PC-9 (cell line): ENCODE measurements around the gene CASS4. TPM values are rescaled to one million over a fixed set of nuclear protein-coding genes. Genes with fewer than 3 reads are reported as not detected.

Experiments
- BruUV-seq: library from RNA; stranded (reverse); fragments of 400-500 nt; replicated peaks from 2 replicates; lab custom pipeline; 2021; lab: Mats Ljungman, UMichigan
- CTCF ChIA-PET: fragments of 300-600 bp; sonication (Branson Sonifier 250); formaldehyde crosslinking; loops from one replicate; lab custom pipeline; 2022; ENCODE audit warnings: antibody characterized with exemption; lab: Charles Lee
- POLR2A ChIA-PET: fragments of 300-600 bp; sonication (Branson Sonifier 250); formaldehyde crosslinking; loops from one replicate; lab custom pipeline; 2022; ENCODE audit warnings: antibody characterized with exemption; ENCODE audit not compliant: unreplicated experiment; lab: Charles Lee
- DNase-seq, 2 experiments: peaks; one replicate each; pipeline versions ENCODE4 v3.0.0 to v3.0.0-alpha.2; 2015 to 2022; ENCODE audit warnings: mixed read lengths in 1 of 2
- H2AFZ ChIP-seq: fragments of 200-600 bp; sonication (generic); 2 replicates; pipeline ENCODE4 v1.8.1; 2017; ENCODE audit warnings: antibody characterized with exemption
- H3F3A ChIP-seq: fragments of 200-600 bp; sonication (generic); 2 replicates; pipeline ENCODE4 v1.8.1; 2017; ENCODE audit warnings: antibody characterized with exemption, mild to moderate bottlenecking, low read depth; ENCODE audit not compliant: insufficient read depth
- H3K27ac ChIP-seq: fragments of 200-600 bp; sonication (generic); 2 replicates; pipeline ENCODE4 v1.6.1; 2016; ENCODE audit warnings: mixed run types
- H3K27me3 ChIP-seq: fragments of 200-600 bp; sonication (generic); 2 replicates; pipeline ENCODE4 v1.6.1; 2016; ENCODE audit warnings: low read depth, mixed run types; ENCODE audit not compliant: insufficient read depth
- H3K36me3 ChIP-seq: fragments of 200-600 bp; sonication (generic); 2 replicates; pipeline ENCODE4 v1.6.1; 2016; ENCODE audit warnings: low read depth, mixed run types
- H3K4me1 ChIP-seq: fragments of 200-600 bp; sonication (generic); replicated peaks from 2 replicates; pipeline ENCODE4 v1.6.1; 2016; ENCODE audit warnings: mixed run types; ENCODE audit not compliant: insufficient read depth
- H3K4me2 ChIP-seq: fragments of 200-600 bp; sonication (generic); 2 replicates; pipeline ENCODE4 v1.6.1; 2017; ENCODE audit warnings: mixed run types
- H3K4me3 ChIP-seq: fragments of 200-600 bp; sonication (generic); 2 replicates; pipeline ENCODE4 v1.6.1; 2016; ENCODE audit warnings: mixed run types
- H3K79me2 ChIP-seq: fragments of 200-600 bp; sonication (generic); 2 replicates; pipeline ENCODE4 v1.6.1; 2017; ENCODE audit warnings: low read depth, mixed run types
- H3K9me2 ChIP-seq: fragments of 200-600 bp; sonication (generic); 2 replicates; pipeline ENCODE4 v1.8.1; 2017; ENCODE audit warnings: mild to moderate bottlenecking; ENCODE audit not compliant: insufficient read depth
- H3K9me3 ChIP-seq: fragments of 200-600 bp; sonication (generic); 2 replicates; pipeline ENCODE4 v1.8.1; 2016; ENCODE audit warnings: low read depth; ENCODE audit not compliant: insufficient read depth
- H4K20me1 ChIP-seq: fragments of 200-600 bp; sonication (generic); 2 replicates; pipeline ENCODE4 v1.8.1; 2017; ENCODE audit not compliant: insufficient read depth
- EZH2 ChIP-seq: fragments of 200-600 bp; sonication (generic); IDR thresholded peaks from 2 replicates; pipeline ENCODE4 v1.8.0; 2017; ENCODE audit warnings: antibody characterized with exemption, low read depth
- intact Hi-C: fragments of 100-400 bp; cut with micrococcal nuclease; formaldehyde crosslinking; loops from one replicate; pipeline ENCODE4 v1.10.0; 2022; ENCODE audit not compliant: unreplicated experiment
- total RNA-seq: library from RNA; stranded (reverse); gene quantifications from 2 replicates; pipeline ENCODE4 v1.2.3, GENCODE V29; 2021
- TF ChIP-seq, protein P1 (sequence below): fragments of 200-600 bp; sonication (generic); conservative IDR thresholded peaks from 2 replicates; pipeline ENCODE4 v1.6.1; 2017; ENCODE audit warnings: mixed run types, antibody characterized with exemption, mild to moderate bottlenecking, moderate library complexity

The CASS4 gene
- total RNA-seq, 1 experiment from 2014 or later, result 0.15 TPM

DNA sequence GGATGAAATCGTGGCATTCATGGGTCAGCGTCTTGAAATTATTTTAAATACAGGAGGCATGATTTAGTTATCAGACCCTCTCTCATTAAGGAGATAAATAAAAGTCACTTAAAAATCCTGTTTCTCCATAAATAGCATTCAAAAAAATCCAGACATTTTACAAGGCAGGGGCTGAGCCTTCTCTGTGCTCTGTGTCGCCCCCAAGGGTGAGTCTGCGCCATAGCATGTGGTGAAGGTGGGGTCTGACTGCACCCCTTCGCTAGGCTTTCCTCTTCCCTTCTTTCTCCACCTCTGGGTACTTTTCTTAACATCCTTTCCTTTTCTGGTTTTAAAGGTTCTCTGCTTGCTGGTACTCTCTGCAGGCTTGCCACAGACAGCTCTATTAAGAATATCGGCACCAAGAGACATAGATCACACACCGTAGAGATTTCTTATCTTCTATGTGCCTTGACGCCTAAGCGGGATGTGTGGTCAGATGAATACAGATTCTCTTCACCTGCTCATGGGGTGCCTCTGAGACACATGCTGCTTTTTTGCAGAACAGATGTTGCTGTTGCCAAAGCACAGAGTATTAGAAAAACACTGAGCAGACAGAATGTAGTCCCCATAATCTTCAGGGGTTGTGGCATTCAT is 92.4 kb downstream of the CASS4 start:
- CTCF ChIA-PET, result no interaction called here
- BruUV-seq, result no TSS peak

DNA sequence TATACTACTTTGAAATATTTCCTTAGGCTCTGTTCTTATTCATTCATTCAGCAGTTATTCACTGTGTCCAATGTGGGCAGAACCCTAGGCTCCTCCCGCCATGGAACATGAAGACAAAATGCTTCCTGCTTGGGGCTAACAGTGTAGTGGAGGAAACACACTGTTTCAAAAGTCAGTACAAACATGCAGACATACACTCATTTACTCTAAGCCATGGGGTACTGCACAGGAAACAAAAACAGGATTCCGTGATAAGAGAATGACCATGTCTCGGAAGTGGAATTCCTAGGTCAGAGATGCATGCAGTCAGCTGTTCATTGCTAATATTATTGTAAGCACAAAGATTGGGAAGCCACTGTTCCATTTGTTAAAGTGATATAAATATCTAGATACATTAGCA is 94.0 kb downstream of the CASS4 start:
- Histone ChIP-seq H3K4me2 (no peak overlapping the region), H3K79me2 (no peaks in the 10 kb centered on the region), H3K36me3 (0 out of 2 replicates have a peak, but pooled peaks cover 8% of the 10 kb centered on the region), H3K9me3 (no peaks in the 10 kb centered on the region), H3K4me3 (no peak overlapping the region), H3K4me1 (no peaks in the 10 kb centered on the region), H2AFZ (no peak overlapping the region), H3F3A (no peaks in the 10 kb centered on the region), H3K27me3 (no peaks in the 10 kb centered on the region), H3K9me2 (no peaks in the 10 kb centered on the region), H3K27ac (no peak overlapping the region), H4K20me1 (no peaks in the 10 kb centered on the region; the same call in 1 of the 2 replicates)
- no peak for TF ChIP-seq EZH2
- TF ChIP-seq, protein P1, sequence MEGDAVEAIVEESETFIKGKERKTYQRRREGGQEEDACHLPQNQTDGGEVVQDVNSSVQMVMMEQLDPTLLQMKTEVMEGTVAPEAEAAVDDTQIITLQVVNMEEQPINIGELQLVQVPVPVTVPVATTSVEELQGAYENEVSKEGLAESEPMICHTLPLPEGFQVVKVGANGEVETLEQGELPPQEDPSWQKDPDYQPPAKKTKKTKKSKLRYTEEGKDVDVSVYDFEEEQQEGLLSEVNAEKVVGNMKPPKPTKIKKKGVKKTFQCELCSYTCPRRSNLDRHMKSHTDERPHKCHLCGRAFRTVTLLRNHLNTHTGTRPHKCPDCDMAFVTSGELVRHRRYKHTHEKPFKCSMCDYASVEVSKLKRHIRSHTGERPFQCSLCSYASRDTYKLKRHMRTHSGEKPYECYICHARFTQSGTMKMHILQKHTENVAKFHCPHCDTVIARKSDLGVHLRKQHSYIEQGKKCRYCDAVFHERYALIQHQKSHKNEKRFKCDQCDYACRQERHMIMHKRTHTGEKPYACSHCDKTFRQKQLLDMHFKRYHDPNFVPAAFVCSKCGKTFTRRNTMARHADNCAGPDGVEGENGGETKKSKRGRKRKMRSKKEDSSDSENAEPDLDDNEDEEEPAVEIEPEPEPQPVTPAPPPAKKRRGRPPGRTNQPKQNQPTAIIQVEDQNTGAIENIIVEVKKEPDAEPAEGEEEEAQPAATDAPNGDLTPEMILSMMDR, result no peak
- no TSS peak for BruUV-seq
- POLR2A ChIA-PET, result no interaction called here
- DNase-seq, result no peak
- CTCF ChIA-PET, result no interaction called here
- intact Hi-C loops, result no loop called here

More for the DNA sequence above, 92.4 kb downstream of the CASS4 start:
- no peak overlapping the region for H3K4me2 ChIP-seq
- H4K20me1 ChIP-seq, result no peaks in the 10 kb centered on the region; the same call in 1 of the 2 replicates
- TF ChIP-seq, protein P1, result peak; percentile 63
- no peak for TF ChIP-seq EZH2
- no peaks in the 10 kb centered on the region for H3K9me3 ChIP-seq
- no peak overlapping the region for H3K27ac ChIP-seq
- 0 out of 2 replicates have a peak, but pooled peaks cover 8% of the 10 kb centered on the region for H3K36me3 ChIP-seq
- POLR2A ChIA-PET, result no interaction called here
- no peak for DNase-seq
- intact Hi-C loops, result no loop called here
- H3K27me3 ChIP-seq, result no peaks in the 10 kb centered on the region
- H3K9me2 ChIP-seq, result no peaks in the 10 kb centered on the region
- no peaks in the 10 kb centered on the region for H3F3A ChIP-seq
- no peak overlapping the region for H2AFZ ChIP-seq
- no peaks in the 10 kb centered on the region for H3K79me2 ChIP-seq
- no peak overlapping the region for H3K4me3 ChIP-seq
- H3K4me1 ChIP-seq, result no peaks in the 10 kb centered on the region

Other genes starting within 250 kb of the CASS4 start
- not detected in 2 replicates for gene MC3R, start 163.5 kb upstream of the CASS4 start, total RNA-seq
- gene FAM210B, start 53.3 kb upstream of the CASS4 start, total RNA-seq, result 18.9 and 21.4 TPM in 2 replicates
- gene AURKA, start 20.0 kb upstream of the CASS4 start, total RNA-seq, result 66.7 and 92.0 TPM in 2 replicates
- gene CSTF1, start 19.6 kb upstream of the CASS4 start, total RNA-seq, result 39.6 and 50.0 TPM in 2 replicates
- gene RTF2, start 56.4 kb downstream of the CASS4 start, total RNA-seq, result 96.2 and 108 TPM in 2 replicates
- gene FAM209A, start 112.5 kb downstream of the CASS4 start, total RNA-seq, result not detected in 2 replicates
- not detected in 2 replicates for gene FAM209B, start 121.0 kb downstream of the CASS4 start, total RNA-seq
- 27.8 and 34.8 TPM in 2 replicates for gene TFAP2C, start 217.0 kb downstream of the CASS4 start, total RNA-seq